ENCODE results near the gene CD1D. TPM values are rescaled to one million over a fixed set of nuclear protein-coding genes. Genes with fewer than 3 reads are reported as not detected.
A peak's percentile ranks its signal among the peaks of the same experiment; 100 is the strongest.
"Not testable (repeated sequence)": the region's sequence is repeated elsewhere in the genome, so short reads cannot be mapped to it uniquely, and the experiment has no call there.

Gene CD1D
- total and polyA plus RNA-seq, 10 donors: 14.7 to 62.8 (median 24.1) TPM

- intact Hi-C loops (cut with DNase I; ENCODE audit: low total_unique reads): no loop called here
- Histone ChIP-seq H3K4me1 (peaks cover 0 to 43% (median 16%) of the 10 kb centered on the region in 6 donors), H3K27me3 (replicated peaks in 1 of 7) (no peaks in the 10 kb centered on the region), H3K36me3 (no peaks in the 10 kb centered on the region), H3K27ac (peak overlapping the region in 4 of 8 donors; percentile 36 to 59 (median 38)), H3K4me3 (peak overlapping the region in 1 of 8 donors; percentile 3), H3K9me3 (no peaks in the 10 kb centered on the region)
- TF ChIP-seq POLR2AphosphoS5 (IDR thresholded peaks at IDR 0.05): no peak
- WGBS, 5 donors: 42 to 51% (median 48%) methylated on average over 3 of the region's 3 CpGs
- DNase-seq: no peak
These were observed 17.4 kb upstream of the CD1D start for GRCh38 chr1:158163000-158163947.

GRCh38 chr1:158169105-158169504, 11.6 kb upstream of the CD1D start:
- no peak for DNase-seq
- no peaks in the 10 kb centered on the region for H3K36me3 ChIP-seq
- H3K4me1 ChIP-seq: peaks cover 0 to under 1% (median 0%) of the 10 kb centered on the region in 6 donors
- H3K9me3 ChIP-seq: peaks cover 0 to 11% (median 7%) of the 10 kb centered on the region in 8 donors
- no peak overlapping the region for H3K4me3 ChIP-seq
- intact Hi-C loops (cut with DNase I; ENCODE audit: low total_unique reads): no loop called here
- H3K27me3 ChIP-seq (replicated peaks in 1 of 7): no peaks in the 10 kb centered on the region
- no peak overlapping the region for H3K27ac ChIP-seq
- no peak for TF ChIP-seq CTCF (IDR thresholded peaks at IDR 0.05 in 8 of 11, conservative IDR thresholded peaks at IDR 0.05 in 3 of 11)
- no peak for TF ChIP-seq POLR2AphosphoS5 (IDR thresholded peaks at IDR 0.05)
- no peak for TF ChIP-seq POLR2A (IDR thresholded peaks at IDR 0.05)

GRCh38 chr1:158175915-158176314, 4.8 kb upstream of the CD1D start:
- H3K4me3 ChIP-seq; intact Hi-C loops (cut with DNase I; ENCODE audit: low total_unique reads); H3K9me3 ChIP-seq; DNase-seq; H3K36me3 ChIP-seq: not testable (repeated sequence)
- H3K27ac ChIP-seq: peak overlapping the region in 3 of 8 donors; percentile 17 to 93 (median 91)
- H3K4me1 ChIP-seq: peaks cover 23 to 50% (median 39%) of the 10 kb centered on the region in 6 donors
- peaks cover 0 to 25% (median 0%) of the 10 kb centered on the region in 7 donors for H3K27me3 ChIP-seq (replicated peaks in 1 of 7)
- WGBS, 5 donors: 95 to 96% (median 96%) methylated on average over 5 of the region's 5 CpGs

- H3K27ac ChIP-seq: peak overlapping the region in 3 of 8 donors; percentile 17 to 93 (median 91)
- no peaks in the 10 kb centered on the region for H3K36me3 ChIP-seq
- peaks cover 0 to 30% (median 0%) of the 10 kb centered on the region in 7 donors for H3K27me3 ChIP-seq (replicated peaks in 1 of 7)
- WGBS, 5 donors: 58 to 73% (median 67%) methylated on average over 5 of the region's 5 CpGs
- intact Hi-C loops (cut with DNase I; ENCODE audit: low total_unique reads): no loop called here
- H3K9me3 ChIP-seq: no peaks in the 10 kb centered on the region
- H3K4me1 ChIP-seq: peaks cover 23 to 55% (median 43%) of the 10 kb centered on the region in 6 donors
- DNase-seq: no peak
- TF ChIP-seq POLR2A (IDR thresholded peaks at IDR 0.05): no peak
- no peak for TF ChIP-seq CTCF (IDR thresholded peaks at IDR 0.05 in 8 of 11, conservative IDR thresholded peaks at IDR 0.05 in 3 of 11)
- no peak for TF ChIP-seq POLR2AphosphoS5 (IDR thresholded peaks at IDR 0.05)
- H3K4me3 ChIP-seq: no peak overlapping the region
These were observed 4.3 kb upstream of the CD1D start for GRCh38 chr1:158176399-158176798.

- H3K27ac ChIP-seq: peak overlapping the region in 5 of 8 donors; percentile 44 to 93 (median 89)
- 67 to 78% (median 75%) methylated on average over 20 of the region's 20 CpGs for WGBS, 5 donors
- intact Hi-C loops (cut with DNase I; ENCODE audit: low total_unique reads); H3K9me3 ChIP-seq; H3K36me3 ChIP-seq; DNase-seq: not testable (repeated sequence)
- H3K4me3 ChIP-seq: peak overlapping the region in 7 of 8 donors; percentile 10 to 66 (median 36)
- H3K27me3 ChIP-seq (replicated peaks in 1 of 7): peaks cover 0 to 37% (median 0%) of the 10 kb centered on the region in 7 donors
- peaks cover 23 to 62% (median 48%) of the 10 kb centered on the region in 6 donors for H3K4me1 ChIP-seq
These were observed 3.6 kb upstream of the CD1D start for GRCh38 chr1:158176849-158177699.

Data from spleen (tissue), 11 donors.